Mucosa of descending colon (tissue), 3 donors: ENCODE data around the gene PTCH2. TPM values are rescaled to one million over a fixed set of nuclear protein-coding genes. Genes with fewer than 3 reads are reported as not detected.
A peak's percentile ranks its signal among the peaks of the same experiment; 100 is the strongest.
"Not testable (repeated sequence)": the region's sequence is repeated elsewhere in the genome, so short reads cannot be mapped to it uniquely, and the experiment has no call there.

Experiments
- ATAC-seq: fragments of 200-7000 bp; cut with Tn5 transposase; one replicate; pipeline ENCODE4 v1.9.1; 2020; ENCODE audit warnings: mild to moderate bottlenecking, moderate library complexity
- DNase-seq, 3 donors: peaks; one replicate each; pipeline ENCODE4 v3.0.0-alpha.2; 2020
- H3K36me3 ChIP-seq: fragments of 200-600 bp; one replicate; pipeline ENCODE4 v1.8.0; 2021; ENCODE audit warnings: low read depth, mild to moderate bottlenecking
- H3K4me1 ChIP-seq: fragments of 200-600 bp; one replicate; pipeline ENCODE4 v1.8.0; 2021; ENCODE audit warnings: low read depth, mild to moderate bottlenecking
- H3K4me3 ChIP-seq: fragments of 200-600 bp; one replicate; pipeline ENCODE4 v1.8.0; 2021; ENCODE audit warnings: mild to moderate bottlenecking
- H3K9me3 ChIP-seq: fragments of 200-600 bp; one replicate; pipeline ENCODE4 v1.8.0; 2021; ENCODE audit warnings: mild to moderate bottlenecking
- CTCF ChIP-seq: fragments of 200-600 bp; IDR thresholded peaks from one replicate; pipeline ENCODE4 v1.8.0; 2022; ENCODE audit warnings: antibody characterized with exemption, mild to moderate bottlenecking
- intact Hi-C, 2 donors: fragments of 100-400 bp; cut with DNase I in 1 of 2; cut with micrococcal nuclease in 1 of 2; formaldehyde crosslinking; loops; one replicate each; pipeline versions ENCODE4 v1.11.0 to v1.11.1; 2022; cut with DNase I, micrococcal nuclease
- total RNA-seq, 3 donors: library from RNA; stranded (reverse); fragmentation: NEBNext Ultra II Directional in 2 of 3; extraction: Animal tissue kit (Norgen Biotek cat#: 25700) in 2 of 3; gene quantifications; one replicate each; pipeline versions ENCODE4 v1.2.1 to v1.2.4, GENCODE V29; 2021 to 2023
- donor health status: DM: no; HTN: no; CAD: no; lungs with moderate emphysema.
- donor health status: DM: no; HTN: no; CAD: no.
- donor health status: DM: no; HTN: yes; CAD: no.

Gene PTCH2
- total RNA-seq, 3 donors from 2014 or later: 0.39 to 2.7 (median 0.64) TPM

- H3K4me1 ChIP-seq: peaks cover 4% of the 10 kb centered on the region
- H3K36me3 ChIP-seq: no peaks in the 10 kb centered on the region
- DNase-seq (no peak), ATAC-seq (peak; percentile 55)
- no peak overlapping the region for H3K4me3 ChIP-seq
- no peak for TF ChIP-seq CTCF
- H3K9me3 ChIP-seq: no peaks in the 10 kb centered on the region
- intact Hi-C loops: no loop called here
Measured at GRCh38 chr1:44842486-44842861, 579 bp downstream of the PTCH2 start.

GRCh38 chr1:44839576-44839975 lies 3.5 kb downstream of the PTCH2 start:
- Histone ChIP-seq H3K36me3 (no peaks in the 10 kb centered on the region), H3K9me3 (no peaks in the 10 kb centered on the region), H3K4me1 (peaks cover 4% of the 10 kb centered on the region), H3K4me3 (no peak overlapping the region)
- TF ChIP-seq CTCF: no peak
- ATAC-seq: no peak
- intact Hi-C loops: loop anchor here (5.0 to 10.0 kb wide), 2 partner anchors 47 to 55 kb away; partner anchors contain the start of gene BEST4 (in 1 of the 2)
- DNase-seq: no peak

- H3K36me3 ChIP-seq, H3K4me1 ChIP-seq, DNase-seq, ATAC-seq, H3K9me3 ChIP-seq, H3K4me3 ChIP-seq: not testable (repeated sequence)
- intact Hi-C loops: loop anchor here (5.0 to 10.0 kb wide), 2 partner anchors 46 to 53 kb away; partner anchors contain the start of gene BEST4 (in 1 of the 2)
Measured at GRCh38 chr1:44838294-44838693, 4.8 kb downstream of the PTCH2 start.

- no peaks in the 10 kb centered on the region for H3K36me3 ChIP-seq
- ATAC-seq: peak; percentile 91
- peak; percentile 83 for TF ChIP-seq CTCF
- no peaks in the 10 kb centered on the region for H3K4me1 ChIP-seq
- H3K9me3 ChIP-seq: no peaks in the 10 kb centered on the region
- H3K4me3 ChIP-seq: no peak overlapping the region
- DNase-seq: peak; percentile 84 to 95 (median 90)
- intact Hi-C loops: loop anchor here (5.0 to 10.0 kb wide), 2 partner anchors 44 to 51 kb away; partner anchors contain the start of gene BEST4 (in 1 of the 2)
Measured at GRCh38 chr1:44835738-44836675, 7.0 kb downstream of the PTCH2 start.

- Histone ChIP-seq H3K4me1 (no peaks in the 10 kb centered on the region), H3K36me3 (no peaks in the 10 kb centered on the region), H3K4me3 (no peak overlapping the region), H3K9me3 (no peaks in the 10 kb centered on the region)
- no peak for ATAC-seq
- TF ChIP-seq CTCF: no peak
- intact Hi-C loops: loop anchor here in 1 of 2 donors (10.0 kb wide), 1 partner anchor 50 kb away; the partner anchor contains the start of gene BEST4
- no peak for DNase-seq
Measured at GRCh38 chr1:44834328-44834727, 8.7 kb downstream of the PTCH2 start.
